GM18867 (cell line): ENCODE measurements around the gene ASS1.

Experiments used
- ATAC-seq: cut with Tn5 transposase; IDR thresholded peaks from one replicate; pipeline ENCODE4 v1.9.1; 2021; ENCODE audit warnings: mild to moderate bottlenecking, moderate library complexity; ENCODE audit not compliant: unreplicated experiment

ASS1 gene

DNA sequence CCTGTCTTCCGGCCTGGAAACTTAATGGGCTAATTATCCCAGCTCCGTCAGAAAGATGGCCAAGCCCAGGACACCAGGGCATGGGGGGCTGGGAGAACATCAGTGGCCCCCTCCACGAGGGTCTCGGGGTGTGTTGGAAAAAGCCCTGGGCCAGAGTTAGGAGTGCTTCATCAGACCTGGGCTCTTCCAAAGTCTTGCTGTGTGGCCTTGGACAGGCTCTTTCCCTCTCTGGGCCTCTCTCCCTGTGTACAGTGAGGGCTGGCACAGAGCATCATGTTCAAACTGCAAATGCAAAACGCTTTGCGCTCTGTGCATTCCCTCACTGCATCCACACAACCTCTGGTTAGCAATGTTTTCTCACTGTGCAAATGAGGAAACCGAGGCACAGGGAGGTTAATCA lies 48.3 kb downstream of the ASS1 start:
- no peak for ATAC-seq

GRCh38 chr9:130493476-130493875 lies 48.7 kb downstream of the ASS1 start:
- ATAC-seq = no peak

GRCh38 chr9:130495067-130495466 lies 50.3 kb downstream of the ASS1 start:
- ATAC-seq = no peak

DNA sequence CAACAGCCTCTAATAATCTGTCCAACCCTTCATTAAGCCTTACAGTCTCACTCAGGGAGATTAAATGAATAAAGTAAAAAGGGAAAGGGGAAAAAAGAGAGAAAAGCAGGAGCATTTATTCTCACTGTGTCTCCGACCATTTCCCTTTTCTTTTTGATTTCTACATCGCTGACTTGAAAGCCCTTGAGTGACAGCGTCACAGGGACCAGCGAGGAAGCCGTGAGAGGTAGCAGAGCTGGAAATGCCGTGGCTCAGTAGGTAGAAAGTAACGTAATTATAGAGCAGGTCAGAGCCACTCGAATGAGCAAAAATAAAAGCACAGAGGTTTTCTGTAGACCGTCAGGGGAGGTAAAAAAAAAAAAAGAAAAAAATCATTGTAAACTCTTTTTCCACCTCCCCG lies 52.4 kb downstream of the ASS1 start:
- no peak for ATAC-seq

- ATAC-seq = no peak
These were observed 53.6 kb downstream of the ASS1 start for GRCh38 chr9:130498298-130498917.

DNA sequence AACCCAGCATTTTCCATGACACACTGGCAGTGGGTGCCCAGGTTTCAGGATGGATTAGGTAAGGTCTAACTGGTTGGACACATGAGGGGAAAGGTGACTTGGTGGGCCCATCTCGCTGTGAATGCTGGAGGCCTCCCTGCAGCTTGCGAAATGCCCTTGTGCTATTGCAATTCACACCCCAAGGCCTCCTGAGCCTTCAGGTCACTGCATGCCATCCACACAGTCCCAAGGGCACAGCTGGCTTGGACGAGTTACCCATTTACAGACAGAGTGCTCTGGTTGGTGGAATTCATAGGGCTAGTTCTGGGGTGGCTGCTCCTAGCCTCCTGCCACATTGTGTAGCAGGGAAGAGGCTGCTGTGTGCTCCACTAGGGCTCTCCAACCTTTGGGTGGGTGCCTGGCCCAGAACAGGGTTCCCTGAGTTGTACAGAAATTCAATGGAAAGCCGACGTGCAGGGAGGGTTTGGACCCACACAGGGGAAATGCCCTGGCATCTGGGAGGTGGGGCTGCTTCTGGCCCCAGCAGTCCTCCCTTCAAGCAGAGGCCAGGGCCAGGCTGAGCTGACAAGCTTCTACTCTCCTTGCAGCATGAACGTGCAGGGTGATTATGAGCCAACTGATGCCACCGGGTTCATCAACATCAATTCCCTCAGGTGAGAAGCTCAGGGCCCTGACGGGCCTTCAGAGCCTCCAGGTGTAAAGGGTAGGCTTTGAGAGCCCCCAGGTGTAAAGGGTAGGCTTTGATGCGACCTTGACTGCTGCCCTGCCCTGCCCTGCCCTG lies 54.3 kb downstream of the ASS1 start:
- no peak for ATAC-seq

DNA sequence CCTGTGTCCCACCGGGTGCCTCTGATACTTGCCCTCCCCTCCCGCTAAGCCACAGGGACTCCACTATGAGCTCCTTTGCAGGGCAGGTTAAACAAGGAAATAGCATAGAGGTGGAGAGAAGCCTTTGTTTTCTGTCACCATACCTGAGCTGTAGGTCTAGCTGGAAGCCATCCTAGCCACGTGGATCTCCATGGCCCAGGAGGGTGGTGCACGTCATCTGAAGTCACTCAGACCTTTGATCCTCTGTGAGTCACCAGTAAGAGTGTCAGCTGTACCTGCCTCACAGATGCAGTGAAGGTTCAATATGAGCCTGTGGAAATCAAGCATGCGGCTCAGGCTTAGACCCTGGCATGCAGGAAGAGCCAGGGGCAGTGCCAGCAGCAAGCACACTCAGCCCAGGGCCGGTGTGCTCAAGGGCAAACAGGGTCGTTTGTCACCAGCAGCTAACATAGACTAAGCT lies 55.1 kb downstream of the ASS1 start:
- ATAC-seq = no peak

DNA sequence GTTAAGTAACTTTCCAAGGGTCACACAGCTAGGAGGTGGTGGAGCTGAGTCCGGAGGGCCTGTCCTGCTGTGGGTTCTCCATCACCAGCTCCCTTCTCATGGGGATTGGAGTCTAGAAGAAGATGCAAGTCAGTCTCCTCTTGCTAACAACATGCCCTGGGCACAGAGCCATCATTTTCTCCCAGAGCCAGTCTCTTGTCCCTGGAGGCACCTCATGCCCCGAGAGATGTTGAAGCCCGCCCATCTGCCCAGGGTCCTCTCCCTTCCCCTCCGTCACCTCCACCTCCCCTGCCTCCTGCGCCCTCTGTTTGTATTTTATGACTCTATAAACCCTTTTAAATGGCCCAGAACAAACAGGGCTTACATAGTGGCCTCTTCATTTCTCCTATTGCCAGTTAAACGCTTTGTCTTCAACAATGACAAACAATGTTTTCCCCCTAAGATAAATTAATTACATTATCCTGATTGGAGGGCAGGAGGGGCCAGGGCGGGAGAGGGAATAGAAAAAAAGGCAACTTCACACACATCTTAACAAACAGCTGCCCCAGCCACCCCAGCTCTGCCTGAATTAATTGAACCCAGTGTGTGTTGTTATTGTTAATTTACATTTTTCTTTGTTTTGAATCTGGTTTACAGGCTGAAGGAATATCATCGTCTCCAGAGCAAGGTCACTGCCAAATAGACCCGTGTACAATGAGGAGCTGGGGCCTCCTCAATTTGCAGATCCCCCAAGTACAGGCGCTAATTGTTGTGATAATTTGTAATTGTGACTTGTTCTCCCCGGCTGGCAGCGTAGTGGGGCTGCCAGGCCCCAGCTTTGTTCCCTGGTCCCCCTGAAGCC lies 55.8 kb downstream of the ASS1 start:
- ATAC-seq = no peak

DNA sequence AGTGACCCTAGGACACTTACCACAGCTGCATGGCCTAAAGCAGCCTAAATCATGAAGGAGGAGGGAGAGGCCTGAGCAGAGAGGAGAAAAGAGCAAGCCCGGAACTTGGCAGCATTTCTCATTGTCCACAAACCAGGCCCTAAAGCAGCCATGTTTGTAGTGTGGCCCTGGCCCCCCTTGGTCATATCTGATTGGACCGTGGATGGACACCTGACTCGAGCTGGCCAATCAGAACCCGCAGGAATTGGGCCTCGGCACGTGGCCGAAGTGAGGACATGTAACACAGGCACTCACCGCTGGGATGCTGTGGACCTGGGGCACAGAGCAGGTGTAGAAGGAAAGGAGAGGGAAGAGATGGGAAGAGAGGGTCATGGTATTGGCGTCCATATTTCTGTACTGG lies 56.9 kb downstream of the ASS1 start:
- no peak for ATAC-seq

- ATAC-seq = no peak
These were observed 63.5 kb downstream of the ASS1 start for GRCh38 chr9:130508218-130508617.

DNA sequence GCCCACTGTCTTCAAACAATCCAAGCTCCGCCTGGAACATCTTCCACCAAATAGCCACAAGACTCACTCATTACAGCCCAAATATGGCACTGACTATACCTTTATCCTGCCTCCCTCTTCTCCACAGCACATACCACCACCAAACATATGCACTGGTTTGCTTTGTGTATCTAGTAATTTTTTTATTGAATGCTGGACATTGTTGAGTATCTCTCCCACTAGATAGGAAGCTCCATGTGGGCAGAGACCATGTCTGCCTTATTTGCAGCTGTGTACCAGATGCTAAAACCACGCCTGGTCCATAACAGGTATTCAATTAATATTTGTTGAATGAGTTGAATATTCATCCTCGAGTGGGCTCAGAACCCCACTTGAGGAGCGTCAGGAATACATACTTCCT lies 67.4 kb downstream of the ASS1 start:
- no peak for ATAC-seq

GRCh38 chr9:130513078-130513477 lies 68.3 kb downstream of the ASS1 start:
- no peak for ATAC-seq

GRCh38 chr9:130518233-130518632 lies 73.5 kb downstream of the ASS1 start:
- ATAC-seq = no peak

DNA sequence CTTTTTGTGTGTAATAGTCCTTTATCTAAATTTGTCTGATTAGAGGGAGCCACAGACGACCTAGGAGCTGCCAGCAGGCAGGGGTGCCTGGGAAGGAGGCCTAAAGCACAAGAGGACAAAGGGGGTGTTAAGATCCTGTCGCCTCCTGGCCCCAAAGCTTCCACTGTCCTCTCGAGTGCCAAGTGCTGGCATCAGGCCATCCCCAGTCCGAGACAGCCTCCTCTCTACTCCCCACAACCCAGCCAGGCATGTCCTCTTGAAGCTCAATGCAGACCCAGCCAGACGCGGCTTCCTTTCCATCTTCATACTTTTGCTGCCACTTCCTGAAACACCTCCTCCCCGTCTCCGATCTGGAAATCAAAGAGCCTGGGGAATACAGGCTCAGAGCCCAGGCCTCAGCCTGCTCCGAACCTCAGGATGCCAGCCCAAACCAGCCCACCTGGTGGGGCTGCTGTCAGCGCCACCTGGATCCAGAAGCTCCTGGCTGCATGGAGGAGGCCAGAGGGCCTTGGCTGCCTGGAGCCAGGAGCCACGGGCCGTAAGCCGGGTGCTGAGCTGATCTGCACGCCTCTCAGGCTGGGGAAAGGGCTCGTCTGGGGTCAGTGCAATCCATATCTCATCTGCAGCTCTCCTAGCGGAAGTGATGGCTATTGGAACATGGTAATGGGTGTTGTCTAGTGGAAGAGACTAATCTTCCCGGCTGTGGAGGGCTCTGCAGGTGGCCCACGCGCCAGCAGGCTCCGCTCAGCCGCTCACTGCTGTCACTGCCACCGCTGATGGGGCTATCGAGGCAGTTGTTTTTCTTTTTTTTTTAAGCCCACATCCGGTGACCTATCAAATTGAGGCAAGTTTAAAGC lies 74.4 kb downstream of the ASS1 start:
- no peak for ATAC-seq

DNA sequence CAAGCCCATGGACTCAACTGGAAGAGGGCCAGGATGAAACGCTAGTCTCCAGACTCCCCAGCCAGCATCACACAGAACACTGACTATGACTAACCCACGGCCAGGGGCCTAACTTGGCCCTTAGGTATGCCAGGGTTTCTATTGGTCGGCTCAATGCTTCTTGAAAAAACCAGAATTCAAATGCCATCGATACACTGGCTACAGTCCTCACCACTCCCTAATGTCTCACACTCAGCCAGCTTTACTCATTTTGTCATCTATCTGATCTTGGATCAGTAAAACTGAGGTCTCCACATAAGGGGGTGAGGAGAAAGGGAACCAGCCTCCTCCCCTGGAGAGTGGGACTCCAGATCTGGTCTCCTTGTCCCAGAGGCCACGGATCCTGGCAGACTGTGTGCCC lies 75.2 kb downstream of the ASS1 start:
- no peak for ATAC-seq

- no peak for ATAC-seq
These were observed 77.0 kb downstream of the ASS1 start for GRCh38 chr9:130521715-130522114.

GRCh38 chr9:130522233-130522808 lies 77.6 kb downstream of the ASS1 start:
- ATAC-seq = no peak

GRCh38 chr9:130523921-130524320 lies 79.2 kb downstream of the ASS1 start:
- no peak for ATAC-seq

GRCh38 chr9:130526193-130526853 lies 81.6 kb downstream of the ASS1 start:
- ATAC-seq = no peak
